A549 (cell line): ENCODE data around the gene TUBGCP6. TPM values are rescaled to one million over a fixed set of nuclear protein-coding genes. Genes with fewer than 3 reads are reported as not detected.

Experiments used
- ATAC-seq, 2 experiments: fragments of 200-7000 bp in 1 of 2; fragments of >200 bp in 1 of 2; cut with Nextera tagmentation in 1 of 2; cut with Tn5 transposase in 1 of 2; 3 replicates each; pipeline versions ENCODE4 v1.8.0 to v1.9.1; 2018 to 2020; ENCODE audit warnings: mild to moderate bottlenecking in 1 of 2, moderate library complexity in 1 of 2
- CTCF ChIA-PET: fragments of 300-600 bp; sonication (Branson Sonifier 250); formaldehyde crosslinking; extraction: SDS; loops from one replicate; lab custom pipeline; 2021; ENCODE audit warnings: antibody characterized with exemption, inconsistent platforms; lab: Yijun Ruan, JAX
- POLR2A ChIA-PET: fragments of 350-600 bp; formaldehyde crosslinking; extraction: SDS; loops from one replicate; lab custom pipeline; 2021; ENCODE audit warnings: antibody characterized with exemption, inconsistent platforms; lab: Yijun Ruan, JAX
- DNase-seq, 2 experiments: peaks; one replicate each; pipeline versions ENCODE4 v3.0.0 to v3.0.0-alpha.2; 2011 to 2016; ENCODE audit warnings: low read depth in 1 of 2, low spot score in 1 of 2
- FAIRE-seq: peaks from 2 replicates; lab custom pipeline; 2011; peaks lifted over from hg19 to GRCh38; lab: Jason Lieb, UNC
- H3K27ac ChIP-seq, 2 experiments: fragments of >200 bp; sonication (Bioruptor Twin); formaldehyde crosslinking; 3 replicates each; pipeline ENCODE4 v1.5.1; 2016 to 2017
- H3K4me1 ChIP-seq: fragments of >200 bp; sonication (Bioruptor Twin); formaldehyde crosslinking; 3 replicates; pipeline ENCODE4 v1.6.1; 2016
- H3K4me2 ChIP-seq: fragments of >200 bp; sonication (Bioruptor Twin); formaldehyde crosslinking; 3 replicates; pipeline ENCODE4 v1.6.1; 2016
- H3K4me3 ChIP-seq: fragments of >200 bp; sonication (Bioruptor Twin); formaldehyde crosslinking; 3 replicates; pipeline ENCODE4 v1.5.1; 2016
- H3K9me3 ChIP-seq: fragments of >200 bp; sonication (Bioruptor Twin); formaldehyde crosslinking; 3 replicates; pipeline ENCODE4 v1.6.1; 2016
- CBX2 ChIP-seq: fragments of 200-600 bp; sonication (generic); IDR thresholded peaks from 2 replicates; pipeline ENCODE4 v1.6.1; 2016; ENCODE audit warnings: low read depth, mild to moderate bottlenecking, borderline replicate concordance
- CBX8 ChIP-seq: fragments of 200-600 bp; sonication (generic); IDR thresholded peaks from 2 replicates; pipeline ENCODE4 v1.6.1; 2016
- GATA3 ChIP-seq: IDR thresholded peaks from 2 replicates; pipeline ENCODE4 v1.6.1; 2012; ENCODE audit warnings: borderline replicate concordance
- HOXB5 ChIP-seq: fragments of 250-450 bp; sonication (Bioruptor Pico); IDR thresholded peaks from 2 replicates; pipeline ENCODE4 v1.5.0; 2020; ENCODE audit warnings: mild to moderate bottlenecking, moderate library complexity
- JUN ChIP-seq, 2 experiments: fragments of >200 bp; sonication (Bioruptor Twin); formaldehyde crosslinking; IDR thresholded peaks; 2 replicates in 1 of 2; 3 replicates in 1 of 2; pipeline ENCODE4 v1.6.1; 2016 to 2017
- MAFK ChIP-seq: fragments of 450-650 bp; IDR thresholded peaks from 2 replicates; pipeline ENCODE4 v1.6.1; 2014; ENCODE audit not compliant: partially characterized antibody
- RAD21 ChIP-seq, 2 experiments: fragments of >200 bp in 1 of 2; sonication (Bioruptor Twin) in 1 of 2; formaldehyde crosslinking in 1 of 2; IDR thresholded peaks in 1 of 2; conservative IDR thresholded peaks in 1 of 2; 2 replicates in 1 of 2; 3 replicates in 1 of 2; pipeline ENCODE4 v1.6.1; 2012 to 2018; ENCODE audit warnings: inconsistent platforms in 1 of 2
- RCOR1 ChIP-seq: fragments of 150-350 bp; IDR thresholded peaks from 2 replicates; pipeline ENCODE4 v1.6.1; 2014; ENCODE audit warnings: antibody characterized with exemption, low read length, low read depth
- SMC3 ChIP-seq: fragments of >200 bp; sonication (Bioruptor Twin); formaldehyde crosslinking; IDR thresholded peaks from 3 replicates; pipeline ENCODE4 v1.6.1; 2018; ENCODE audit warnings: inconsistent platforms
- ZNF302 ChIP-seq: fragments of 250-450 bp; sonication (Bioruptor Pico); IDR thresholded peaks from 2 replicates; pipeline ENCODE4 v1.9.0; 2021; ENCODE audit warnings: inconsistent platforms, mild to moderate bottlenecking, moderate library complexity
- ZSCAN20 ChIP-seq: fragments of 250-450 bp; sonication (Bioruptor Pico); IDR thresholded peaks from 2 replicates; pipeline ENCODE4 v1.8.0; 2022; ENCODE audit warnings: mild to moderate bottlenecking, moderate library complexity
- WGBS: methylation state at CpG from one replicate; pipeline ENCODE4 v1.1.6; 2017; ENCODE audit errors: missing lambda C conversion rate; 5-methylcytosine and 5-hydroxymethylcytosine counted together
- polyA plus RNA-seq, 4 experiments: library from polyadenylated mRNA; depleted of rRNA in 3 of 4; stranded (reverse); fragments of >200 nt; fragmentation: RNase III in 1 of 4; extraction: RNeasy Plus Mini Kit Qiagen cat#74134 plus additional on column Dnase treatment in 1 of 4; gene quantifications; 2 replicates in 3 of 4; 3 replicates in 1 of 4; pipeline ENCODE4 v1.2.3, GENCODE V29; 2011 to 2017
- TF ChIP-seq, protein P1 (sequence below): fragments of >200 bp; sonication (Bioruptor Twin); formaldehyde crosslinking; IDR thresholded peaks from 3 replicates; pipeline ENCODE4 v1.6.1; 2016
- TF ChIP-seq, protein P2 (sequence below): IDR thresholded peaks from 2 replicates; pipeline ENCODE4 v1.6.1; 2012
- TF ChIP-seq, protein P3 (sequence below): fragments of 250-450 bp; sonication (Bioruptor Pico); IDR thresholded peaks from 2 replicates; pipeline ENCODE4 v1.5.0; 2021; ENCODE audit warnings: mild to moderate bottlenecking, moderate library complexity, borderline replicate concordance
- TF ChIP-seq, protein P4 (sequence below): fragments of 150-350 bp; IDR thresholded peaks from 2 replicates; pipeline ENCODE4 v1.6.1; 2014; ENCODE audit warnings: low read depth, mild to moderate bottlenecking, low read length
- TF ChIP-seq, protein P5 (sequence below): fragments of 450-650 bp; IDR thresholded peaks from 2 replicates; pipeline ENCODE4 v1.6.1; 2014; ENCODE audit warnings: antibody characterized with exemption
- TF ChIP-seq, protein P6 (sequence below): IDR thresholded peaks from 2 replicates; pipeline ENCODE4 v1.6.1; 2012; ENCODE audit warnings: low read depth, borderline replicate concordance
- TF ChIP-seq, protein P7 (sequence below): fragments of >200 bp; sonication (Bioruptor Twin); formaldehyde crosslinking; IDR thresholded peaks from 3 replicates; pipeline ENCODE4 v1.5.1; 2016

TUBGCP6 gene
- polyA plus RNA-seq, 2 of the 4 experiments (the other 2 are of a cell fraction), result 6.5 to 14.2 TPM

DNA sequence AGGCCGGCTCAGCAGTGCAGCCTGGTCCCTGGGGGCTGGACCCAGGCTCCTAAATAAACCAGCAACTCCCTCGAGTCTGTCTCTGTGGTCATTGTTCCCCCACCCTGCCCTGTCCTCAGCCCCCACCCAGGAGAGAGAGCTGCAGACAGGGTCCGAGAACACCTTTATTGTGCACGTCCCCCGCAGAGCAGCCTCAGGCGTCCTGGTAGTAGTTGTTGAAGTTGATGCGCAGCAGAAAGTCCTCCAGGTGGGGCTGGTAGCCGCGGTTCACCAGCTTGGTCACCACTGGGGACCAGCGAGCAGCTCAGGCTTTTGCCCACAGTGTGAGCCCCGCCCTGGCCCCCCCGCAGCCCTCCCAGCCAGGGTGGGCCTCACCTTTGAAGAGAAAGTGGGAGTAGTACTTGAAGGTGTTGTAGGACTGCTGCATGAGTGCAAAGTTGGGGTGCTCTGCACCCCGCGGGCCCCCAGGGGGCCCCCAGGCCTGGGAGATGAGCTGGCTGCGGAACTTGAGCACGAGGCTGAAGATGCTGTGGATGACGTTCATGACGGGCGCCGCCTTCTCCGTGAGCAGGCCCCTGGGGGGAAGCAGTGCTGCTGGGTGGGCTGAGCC is 27.2 kb downstream of the TUBGCP6 start:
- ATAC-seq (no peak), FAIRE-seq (no peak), DNase-seq (no peak)
- no peak overlapping the region for H3K4me3 ChIP-seq
- H3K9me3 ChIP-seq, result no peaks in the 10 kb centered on the region
- ChIA-PET CTCF (interaction anchor here (0.9 kb wide), 1 partner anchor 70 kb away, joined by 3 read pairs; no protein-coding TSS in a partner anchor), POLR2A (no interaction called here)
- H3K4me2 ChIP-seq, result no peak overlapping the region
- WGBS, result 60% methylated on average over 1 of the region's 21 CpGs
- H3K27ac ChIP-seq, result no peak overlapping the region
- no peaks in the 10 kb centered on the region for H3K4me1 ChIP-seq
- TF ChIP-seq, protein P1, sequence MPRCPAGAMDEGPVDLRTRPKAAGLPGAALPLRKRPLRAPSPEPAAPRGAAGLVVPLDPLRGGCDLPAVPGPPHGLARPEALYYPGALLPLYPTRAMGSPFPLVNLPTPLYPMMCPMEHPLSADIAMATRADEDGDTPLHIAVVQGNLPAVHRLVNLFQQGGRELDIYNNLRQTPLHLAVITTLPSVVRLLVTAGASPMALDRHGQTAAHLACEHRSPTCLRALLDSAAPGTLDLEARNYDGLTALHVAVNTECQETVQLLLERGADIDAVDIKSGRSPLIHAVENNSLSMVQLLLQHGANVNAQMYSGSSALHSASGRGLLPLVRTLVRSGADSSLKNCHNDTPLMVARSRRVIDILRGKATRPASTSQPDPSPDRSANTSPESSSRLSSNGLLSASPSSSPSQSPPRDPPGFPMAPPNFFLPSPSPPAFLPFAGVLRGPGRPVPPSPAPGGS, result no peak
- TF ChIP-seq ZSCAN20 (CRISPR knock-in tag) (no peak), CBX8 (no peak), HOXB5 (CRISPR knock-in tag) (no peak), CBX2 (no peak), SMC3 (no peak), GATA3 (no peak), JUN (IDR thresholded peaks at IDR 0.05) (no peak)
- TF ChIP-seq, all 56 proteins: peak for 0

DNA sequence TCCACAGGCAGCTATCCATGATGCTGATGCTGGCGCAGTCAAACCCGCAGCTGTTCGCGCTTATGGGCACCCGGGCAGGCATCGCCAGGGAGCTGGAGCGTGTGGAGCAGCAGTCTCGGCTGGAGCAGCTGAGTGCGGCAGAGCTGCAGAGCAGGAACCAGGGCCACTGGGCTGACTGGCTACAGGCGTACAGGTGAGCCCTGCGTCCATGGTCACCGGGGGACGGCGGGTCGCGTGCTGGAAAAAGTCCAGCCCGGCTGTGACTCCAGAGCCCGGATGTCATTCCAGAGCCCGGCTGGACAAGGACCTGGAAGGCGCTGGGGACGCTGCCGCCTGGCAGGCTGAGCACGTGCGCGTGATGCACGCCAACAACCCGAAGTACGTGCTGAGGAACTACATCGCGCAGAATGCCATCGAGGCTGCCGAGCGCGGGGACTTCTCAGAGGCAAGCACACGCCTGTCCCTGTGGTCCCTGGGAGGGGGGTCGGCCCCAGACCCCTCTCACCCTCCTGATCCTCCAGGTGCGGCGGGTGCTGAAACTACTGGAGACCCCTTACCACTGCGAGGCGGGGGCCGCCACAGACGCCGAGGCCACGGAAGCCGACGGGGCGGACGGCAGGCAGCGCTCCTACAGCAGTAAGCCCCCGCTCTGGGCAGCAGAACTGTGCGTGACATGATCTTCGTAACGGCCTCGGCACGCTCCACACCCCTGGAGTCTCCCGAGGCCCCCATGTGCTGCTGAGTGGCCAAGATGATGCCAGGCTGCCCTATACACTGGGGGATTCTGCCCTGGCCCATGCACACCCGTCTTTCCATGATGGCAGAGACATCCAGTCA is 27.9 kb downstream of the TUBGCP6 start:
- ChIA-PET POLR2A (no interaction called here), CTCF (interaction anchor here (0.6 to 1.6 kb wide), 3 partner anchors 13 to 24 kb away, joined by 4 read pairs; no protein-coding TSS in a partner anchor)
- FAIRE-seq (no peak), ATAC-seq (no peak), DNase-seq (no peak)
- no peaks in the 10 kb centered on the region for H3K4me1 ChIP-seq
- WGBS, result 97% methylated on average over 14 of the region's 57 CpGs
- H3K27ac ChIP-seq, result no peak overlapping the region
- TF ChIP-seq, protein P2, sequence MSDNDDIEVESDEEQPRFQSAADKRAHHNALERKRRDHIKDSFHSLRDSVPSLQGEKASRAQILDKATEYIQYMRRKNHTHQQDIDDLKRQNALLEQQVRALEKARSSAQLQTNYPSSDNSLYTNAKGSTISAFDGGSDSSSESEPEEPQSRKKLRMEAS, result no peak
- no peak for TF ChIP-seq SMC3
- TF ChIP-seq RCOR1, result no peak
- TF ChIP-seq ZNF302, result no peak
- TF ChIP-seq, protein P3, sequence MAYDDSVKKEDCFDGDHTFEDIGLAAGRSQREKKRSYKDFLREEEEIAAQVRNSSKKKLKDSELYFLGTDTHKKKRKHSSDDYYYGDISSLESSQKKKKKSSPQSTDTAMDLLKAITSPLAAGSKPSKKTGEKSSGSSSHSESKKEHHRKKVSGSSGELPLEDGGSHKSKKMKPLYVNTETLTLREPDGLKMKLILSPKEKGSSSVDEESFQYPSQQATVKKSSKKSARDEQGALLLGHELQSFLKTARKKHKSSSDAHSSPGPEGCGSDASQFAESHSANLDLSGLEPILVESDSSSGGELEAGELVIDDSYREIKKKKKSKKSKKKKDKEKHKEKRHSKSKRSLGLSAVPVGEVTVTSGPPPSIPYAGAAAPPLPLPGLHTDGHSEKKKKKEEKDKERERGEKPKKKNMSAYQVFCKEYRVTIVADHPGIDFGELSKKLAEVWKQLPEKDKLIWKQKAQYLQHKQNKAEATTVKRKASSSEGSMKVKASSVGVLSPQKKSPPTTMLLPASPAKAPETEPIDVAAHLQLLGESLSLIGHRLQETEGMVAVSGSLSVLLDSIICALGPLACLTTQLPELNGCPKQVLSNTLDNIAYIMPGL (CRISPR knock-in tag), result no peak
- TF ChIP-seq, protein P4, sequence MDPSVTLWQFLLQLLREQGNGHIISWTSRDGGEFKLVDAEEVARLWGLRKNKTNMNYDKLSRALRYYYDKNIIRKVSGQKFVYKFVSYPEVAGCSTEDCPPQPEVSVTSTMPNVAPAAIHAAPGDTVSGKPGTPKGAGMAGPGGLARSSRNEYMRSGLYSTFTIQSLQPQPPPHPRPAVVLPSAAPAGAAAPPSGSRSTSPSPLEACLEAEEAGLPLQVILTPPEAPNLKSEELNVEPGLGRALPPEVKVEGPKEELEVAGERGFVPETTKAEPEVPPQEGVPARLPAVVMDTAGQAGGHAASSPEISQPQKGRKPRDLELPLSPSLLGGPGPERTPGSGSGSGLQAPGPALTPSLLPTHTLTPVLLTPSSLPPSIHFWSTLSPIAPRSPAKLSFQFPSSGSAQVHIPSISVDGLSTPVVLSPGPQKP, result no peak
- no peak for TF ChIP-seq RAD21 (conservative IDR thresholded peaks at IDR 0.05 in 1 of 2, IDR thresholded peaks at IDR 0.05 in 1 of 2)
- no peak for TF ChIP-seq MAFK
- no peak for TF ChIP-seq HOXB5 (CRISPR knock-in tag)
- TF ChIP-seq, protein P5, sequence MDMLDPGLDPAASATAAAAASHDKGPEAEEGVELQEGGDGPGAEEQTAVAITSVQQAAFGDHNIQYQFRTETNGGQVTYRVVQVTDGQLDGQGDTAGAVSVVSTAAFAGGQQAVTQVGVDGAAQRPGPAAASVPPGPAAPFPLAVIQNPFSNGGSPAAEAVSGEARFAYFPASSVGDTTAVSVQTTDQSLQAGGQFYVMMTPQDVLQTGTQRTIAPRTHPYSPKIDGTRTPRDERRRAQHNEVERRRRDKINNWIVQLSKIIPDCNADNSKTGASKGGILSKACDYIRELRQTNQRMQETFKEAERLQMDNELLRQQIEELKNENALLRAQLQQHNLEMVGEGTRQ, result no peak
- TF ChIP-seq, protein P6, sequence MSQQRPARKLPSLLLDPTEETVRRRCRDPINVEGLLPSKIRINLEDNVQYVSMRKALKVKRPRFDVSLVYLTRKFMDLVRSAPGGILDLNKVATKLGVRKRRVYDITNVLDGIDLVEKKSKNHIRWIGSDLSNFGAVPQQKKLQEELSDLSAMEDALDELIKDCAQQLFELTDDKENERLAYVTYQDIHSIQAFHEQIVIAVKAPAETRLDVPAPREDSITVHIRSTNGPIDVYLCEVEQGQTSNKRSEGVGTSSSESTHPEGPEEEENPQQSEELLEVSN, result no peak
- TF ChIP-seq, protein P7, sequence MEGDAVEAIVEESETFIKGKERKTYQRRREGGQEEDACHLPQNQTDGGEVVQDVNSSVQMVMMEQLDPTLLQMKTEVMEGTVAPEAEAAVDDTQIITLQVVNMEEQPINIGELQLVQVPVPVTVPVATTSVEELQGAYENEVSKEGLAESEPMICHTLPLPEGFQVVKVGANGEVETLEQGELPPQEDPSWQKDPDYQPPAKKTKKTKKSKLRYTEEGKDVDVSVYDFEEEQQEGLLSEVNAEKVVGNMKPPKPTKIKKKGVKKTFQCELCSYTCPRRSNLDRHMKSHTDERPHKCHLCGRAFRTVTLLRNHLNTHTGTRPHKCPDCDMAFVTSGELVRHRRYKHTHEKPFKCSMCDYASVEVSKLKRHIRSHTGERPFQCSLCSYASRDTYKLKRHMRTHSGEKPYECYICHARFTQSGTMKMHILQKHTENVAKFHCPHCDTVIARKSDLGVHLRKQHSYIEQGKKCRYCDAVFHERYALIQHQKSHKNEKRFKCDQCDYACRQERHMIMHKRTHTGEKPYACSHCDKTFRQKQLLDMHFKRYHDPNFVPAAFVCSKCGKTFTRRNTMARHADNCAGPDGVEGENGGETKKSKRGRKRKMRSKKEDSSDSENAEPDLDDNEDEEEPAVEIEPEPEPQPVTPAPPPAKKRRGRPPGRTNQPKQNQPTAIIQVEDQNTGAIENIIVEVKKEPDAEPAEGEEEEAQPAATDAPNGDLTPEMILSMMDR, result no peak
- no peak overlapping the region for H3K4me3 ChIP-seq
- no peaks in the 10 kb centered on the region for H3K9me3 ChIP-seq
- no peak overlapping the region for H3K4me2 ChIP-seq
